Kasumi-1 (cell line): ENCODE measurements around the gene ZC3H10.
"Not testable (repeated sequence)": the region's sequence is repeated elsewhere in the genome, so short reads cannot be mapped to it uniquely, and the experiment has no call there.

Experiments used
- DNase-seq, 2 experiments: peaks; one replicate each; lab custom pipeline; 2025; lab: John Stamatoyannopoulos, UW

Gene ZC3H10, protein sequence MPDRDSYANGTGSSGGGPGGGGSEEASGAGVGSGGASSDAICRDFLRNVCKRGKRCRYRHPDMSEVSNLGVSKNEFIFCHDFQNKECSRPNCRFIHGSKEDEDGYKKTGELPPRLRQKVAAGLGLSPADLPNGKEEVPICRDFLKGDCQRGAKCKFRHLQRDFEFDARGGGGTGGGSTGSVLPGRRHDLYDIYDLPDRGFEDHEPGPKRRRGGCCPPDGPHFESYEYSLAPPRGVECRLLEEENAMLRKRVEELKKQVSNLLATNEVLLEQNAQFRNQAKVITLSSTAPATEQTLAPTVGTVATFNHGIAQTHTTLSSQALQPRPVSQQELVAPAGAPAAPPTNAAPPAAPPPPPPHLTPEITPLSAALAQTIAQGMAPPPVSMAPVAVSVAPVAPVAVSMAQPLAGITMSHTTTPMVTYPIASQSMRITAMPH

DNA sequence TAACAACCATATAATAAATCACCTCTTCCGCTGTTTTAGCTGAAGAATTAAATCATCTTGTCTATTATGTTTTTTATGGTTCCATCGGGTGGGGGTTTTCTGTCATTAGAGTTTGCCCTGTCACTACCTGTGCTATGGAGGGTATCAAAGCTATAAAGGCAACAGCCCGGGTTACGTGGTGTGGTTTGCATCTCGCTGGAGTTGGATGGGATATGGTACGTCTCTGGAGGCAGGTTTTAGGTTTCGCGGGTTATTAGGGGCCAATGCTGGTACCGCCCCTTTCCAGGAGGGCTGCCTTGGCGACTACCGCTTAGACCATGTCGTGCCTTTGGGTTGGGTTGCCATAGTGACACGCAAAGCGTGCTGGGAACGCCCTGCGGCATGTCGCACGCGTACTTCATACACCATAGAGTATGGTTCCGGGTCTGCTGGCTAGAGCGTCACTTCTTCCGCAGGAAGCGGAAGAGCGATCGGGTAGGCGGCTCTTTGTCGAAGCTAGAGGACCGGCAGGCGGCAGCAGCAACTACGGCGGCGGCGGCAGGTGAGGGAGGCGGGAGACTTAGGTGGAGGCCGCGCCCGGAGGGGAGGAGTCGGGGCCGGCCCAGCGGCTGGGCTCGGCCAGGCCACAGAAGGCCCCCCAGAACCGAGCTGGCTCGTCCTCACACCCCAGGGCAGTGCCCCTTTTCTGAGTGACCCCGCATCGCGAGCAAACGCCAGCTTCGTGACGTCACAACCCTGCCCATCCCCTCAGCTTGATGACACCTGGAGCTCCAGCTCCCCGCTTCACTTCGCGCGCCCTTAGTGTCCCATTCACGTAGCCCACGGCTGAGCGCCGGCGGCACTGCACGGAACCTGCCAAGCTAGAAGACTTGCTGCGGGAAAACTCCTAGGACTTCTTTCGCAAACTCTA lies at the start of gene ZC3H10:
ZC3H10 (plus strand) TSS at position 489 of the 910 bp plus-strand sequence. CDS start 2,297 bp downstream, outside the sequence.
- DNase-seq: peak; percentile 98 to 99

DNA sequence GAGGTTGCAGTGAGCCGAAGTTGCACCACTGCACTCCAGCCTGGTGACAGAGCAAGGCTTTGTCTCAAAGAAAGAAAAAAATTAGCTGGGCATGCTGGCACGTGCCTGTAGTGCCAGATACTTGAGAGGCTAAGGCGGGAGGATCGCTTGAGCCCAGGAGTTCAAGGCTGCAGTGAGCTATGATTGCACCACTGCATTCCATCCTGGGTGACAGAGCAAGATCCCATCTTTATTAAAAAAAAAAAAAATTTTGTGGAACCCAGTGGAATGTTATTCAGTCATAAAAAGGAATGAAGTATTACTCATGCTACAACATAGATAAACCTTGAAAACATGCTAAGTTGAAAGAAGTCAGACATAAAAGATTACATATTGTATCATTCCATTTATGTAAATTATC lies 46.4 kb upstream of the ZC3H10 start:
- DNase-seq: no peak

- DNase-seq: no peak
Observed at GRCh38 chr12:56074396-56074795, 43.7 kb upstream of the ZC3H10 start.

GRCh38 chr12:56077966-56078365 lies 40.1 kb upstream of the ZC3H10 start:
- not testable (repeated sequence) for DNase-seq

- DNase-seq: no peak
Observed at GRCh38 chr12:56078427-56078826, 39.6 kb upstream of the ZC3H10 start.

DNA sequence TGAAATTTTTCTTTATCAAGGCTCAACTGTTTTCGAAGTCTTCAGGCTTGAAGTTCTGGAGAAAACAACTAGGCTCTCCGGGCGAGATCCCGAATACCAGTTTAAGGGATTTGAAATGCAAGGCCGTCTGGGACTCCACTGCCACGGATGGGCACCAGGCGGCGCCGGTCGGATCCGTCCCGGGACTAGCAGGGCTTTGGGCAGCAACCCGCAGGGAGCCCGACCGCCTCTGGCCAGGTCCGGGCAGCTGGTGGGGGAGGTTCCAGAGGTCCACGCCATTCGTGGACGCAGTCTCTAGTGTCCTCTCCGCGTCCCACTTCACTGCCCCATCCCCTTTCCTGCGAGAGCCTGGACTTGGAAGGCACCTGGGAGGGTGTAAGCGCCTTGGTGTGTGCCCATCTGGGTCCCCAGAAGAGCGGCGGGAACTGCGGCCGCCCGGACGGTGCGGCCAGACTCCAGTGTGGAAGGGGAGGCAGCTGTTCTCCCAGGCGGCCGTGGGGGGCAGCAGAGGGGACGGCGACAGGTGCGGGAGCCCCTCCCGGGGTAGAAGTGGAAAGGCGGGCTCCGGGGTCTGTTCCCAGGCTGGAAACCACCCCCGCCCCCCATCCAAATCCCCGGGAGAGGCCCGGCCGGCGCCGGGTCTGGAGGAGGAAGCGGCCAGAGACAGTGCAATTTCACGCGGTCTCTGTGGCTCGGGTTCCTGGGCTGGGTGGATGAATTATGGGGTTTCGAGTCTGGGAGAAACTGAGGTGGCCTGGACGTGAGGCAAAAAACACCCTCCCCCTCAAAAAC lies 38.9 kb upstream of the ZC3H10 start:
- peak; percentile 49 to 53 for DNase-seq

DNA sequence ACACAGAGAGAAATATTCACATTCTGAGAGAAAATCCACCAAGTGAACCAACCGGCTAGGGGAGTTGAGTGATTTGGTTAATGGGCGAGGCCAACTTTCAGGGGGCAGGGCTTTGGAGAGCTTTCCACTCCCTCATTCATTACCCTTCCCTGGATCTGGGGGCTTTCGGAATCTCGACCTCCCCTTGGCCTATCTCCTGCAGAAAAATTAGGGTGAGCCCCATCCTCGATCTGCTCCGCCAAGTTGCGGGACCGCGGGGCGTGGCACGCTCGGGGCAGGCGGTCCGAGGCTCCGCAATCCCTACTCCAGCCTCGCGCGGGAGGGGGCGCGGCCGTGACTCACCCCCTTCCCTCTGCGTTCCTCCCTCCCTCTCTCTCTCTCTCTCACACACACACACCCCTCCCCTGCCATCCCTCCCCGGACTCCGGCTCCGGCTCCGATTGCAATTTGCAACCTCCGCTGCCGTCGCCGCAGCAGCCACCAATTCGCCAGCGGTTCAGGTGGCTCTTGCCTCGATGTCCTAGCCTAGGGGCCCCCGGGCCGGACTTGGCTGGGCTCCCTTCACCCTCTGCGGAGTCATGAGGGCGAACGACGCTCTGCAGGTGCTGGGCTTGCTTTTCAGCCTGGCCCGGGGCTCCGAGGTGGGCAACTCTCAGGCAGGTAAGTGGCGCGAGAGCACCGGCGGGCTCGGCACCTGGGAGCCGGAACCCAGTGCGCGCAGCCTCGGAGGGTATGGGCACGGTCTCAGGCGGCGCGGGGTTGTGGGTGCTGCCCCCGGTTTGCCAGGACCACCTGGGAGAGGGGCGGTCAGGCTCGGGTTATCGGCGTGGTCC lies 38.1 kb upstream of the ZC3H10 start, which contains the start of gene ERBB3:
ERBB3 (plus strand) TSS at position 443 of the 833 bp plus-strand sequence; CDS start at position 579, 136 bp downstream.
- peak; percentile 36 to 52 for DNase-seq

GRCh38 chr12:56080556-56081138 lies 37.4 kb upstream of the ZC3H10 start:
- no peak for DNase-seq

DNA sequence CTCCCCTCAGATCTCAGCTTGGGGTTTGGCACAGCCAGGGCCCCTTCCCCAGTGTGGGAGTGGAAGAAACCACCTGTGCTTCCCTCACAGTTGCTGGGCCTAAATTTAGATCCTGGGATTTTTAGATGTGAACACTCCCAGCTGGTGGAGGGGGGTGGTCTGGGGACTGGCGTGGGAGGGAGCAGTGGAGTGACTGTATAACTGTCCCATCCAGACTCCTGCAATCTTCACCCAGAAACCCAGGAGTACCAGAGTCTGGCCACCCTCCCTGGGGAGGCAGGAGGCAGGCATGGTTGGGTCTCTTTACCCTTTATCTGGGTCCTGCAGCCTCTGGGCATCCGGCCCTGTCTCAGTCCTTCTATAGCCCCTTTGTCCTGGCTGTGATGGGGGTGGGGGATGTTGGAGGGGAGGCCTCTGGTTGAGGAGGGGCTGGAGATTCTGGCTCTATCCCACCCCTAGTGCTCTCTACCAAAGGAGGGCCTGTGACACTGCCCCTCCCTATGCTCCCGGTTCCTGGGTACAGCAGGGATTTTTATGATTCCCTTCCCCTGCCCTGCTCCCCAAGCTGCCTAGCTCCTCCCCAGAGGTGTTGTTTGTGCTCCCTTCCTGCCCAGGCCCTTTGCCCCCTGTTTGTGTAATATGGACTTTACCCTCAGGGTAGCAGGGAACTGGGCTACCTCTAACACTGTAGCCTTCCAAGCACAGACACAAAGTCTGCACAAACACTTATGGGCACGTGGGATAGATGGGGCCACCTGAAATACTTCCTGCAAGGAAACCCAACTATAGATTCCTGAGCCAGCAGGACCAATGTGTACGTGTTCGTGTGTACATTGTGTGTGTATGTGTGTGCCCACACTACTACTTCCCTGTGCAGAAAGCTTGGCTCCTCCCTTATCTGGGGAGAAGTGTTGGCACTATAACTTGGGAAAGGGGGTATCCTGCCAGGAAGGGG lies 36.4 kb upstream of the ZC3H10 start:
- DNase-seq: no peak

DNA sequence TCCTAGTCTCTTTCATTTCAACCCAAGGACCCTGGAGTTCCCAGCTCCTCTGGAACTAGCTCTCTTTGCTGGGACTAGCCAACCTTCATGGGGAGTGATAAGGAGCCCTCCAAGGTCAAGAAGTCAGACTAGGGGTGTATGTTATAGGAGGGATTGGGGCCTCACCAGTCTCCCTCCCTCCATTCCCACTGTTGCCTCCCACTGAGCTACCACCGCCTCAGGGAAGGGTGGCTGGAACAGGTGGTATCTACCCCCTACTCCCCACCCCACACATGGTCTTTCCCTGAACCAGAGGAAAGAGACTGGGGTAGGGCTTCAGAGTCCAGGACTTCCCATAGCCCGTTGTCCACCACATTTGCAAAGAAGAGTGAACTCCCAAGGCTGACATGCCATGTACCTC lies 35.7 kb upstream of the ZC3H10 start:
- DNase-seq: no peak

DNA sequence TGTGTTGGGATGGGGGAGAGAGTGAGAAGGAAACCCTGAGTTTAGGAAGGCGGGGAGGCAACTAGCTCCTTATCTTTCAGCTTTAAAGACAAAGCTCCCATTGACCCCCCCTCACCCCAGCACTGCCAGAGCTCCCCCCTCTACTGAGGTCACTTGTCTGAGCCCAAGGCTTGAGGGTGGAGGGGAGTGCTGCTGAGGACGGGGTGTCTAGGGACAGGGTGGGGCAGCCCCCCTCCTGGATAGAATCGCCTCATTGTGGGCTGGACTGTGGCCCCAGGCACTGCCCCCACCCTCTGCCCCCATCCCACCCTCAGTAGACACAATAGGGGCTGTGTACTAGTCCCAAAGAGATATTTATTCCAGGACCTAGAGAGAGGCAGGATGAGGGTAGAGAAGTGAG lies 35.1 kb upstream of the ZC3H10 start:
- DNase-seq: no peak

- peak; percentile 34 to 45 for DNase-seq
Observed at GRCh38 chr12:56084958-56085543, 33.0 kb upstream of the ZC3H10 start.

GRCh38 chr12:56086096-56086495 lies 32.0 kb upstream of the ZC3H10 start:
- no peak for DNase-seq

- DNase-seq: no peak
Observed at GRCh38 chr12:56086608-56087007, 31.5 kb upstream of the ZC3H10 start.

- no peak for DNase-seq
Observed at GRCh38 chr12:56087220-56087619, 30.8 kb upstream of the ZC3H10 start.

DNA sequence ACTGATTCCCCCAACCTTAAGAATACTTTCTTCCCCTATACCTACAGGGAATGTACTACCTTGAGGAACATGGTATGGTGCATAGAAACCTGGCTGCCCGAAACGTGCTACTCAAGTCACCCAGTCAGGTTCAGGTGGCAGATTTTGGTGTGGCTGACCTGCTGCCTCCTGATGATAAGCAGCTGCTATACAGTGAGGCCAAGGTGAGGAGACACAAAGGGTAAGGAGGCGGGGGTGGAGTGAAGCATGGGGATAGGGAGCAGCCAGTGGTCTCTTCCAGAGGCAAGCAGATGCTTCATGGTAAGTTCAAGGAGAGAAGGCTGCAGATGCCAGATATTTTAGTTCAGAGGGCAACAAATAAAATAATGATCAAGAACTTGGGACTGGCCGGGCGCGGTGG lies 20.3 kb upstream of the ZC3H10 start:
- DNase-seq: no peak

DNA sequence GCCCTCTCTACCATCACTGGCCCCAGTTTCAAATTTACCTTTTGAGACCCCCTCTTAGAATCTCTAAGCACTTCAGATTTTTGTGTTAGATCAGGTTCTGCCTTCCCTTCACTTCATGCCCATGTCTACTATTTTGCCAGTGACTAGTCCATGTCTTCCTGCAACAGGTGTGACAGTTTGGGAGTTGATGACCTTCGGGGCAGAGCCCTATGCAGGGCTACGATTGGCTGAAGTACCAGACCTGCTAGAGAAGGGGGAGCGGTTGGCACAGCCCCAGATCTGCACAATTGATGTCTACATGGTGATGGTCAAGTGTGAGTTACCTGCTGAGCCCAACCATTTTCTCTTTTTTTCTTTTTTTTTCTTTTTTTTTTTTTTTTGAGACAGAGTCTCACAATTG lies 19.5 kb upstream of the ZC3H10 start:
- DNase-seq: no peak

- no peak for DNase-seq
Observed at GRCh38 chr12:56099787-56100186, 18.3 kb upstream of the ZC3H10 start.

- DNase-seq: no peak
Observed at GRCh38 chr12:56101045-56101444, 17.0 kb upstream of the ZC3H10 start.
